MM.1S (cell line): ENCODE results near the gene FBXW5.

Source experiments
- EZH2 ChIP-seq: fragments of 300-600 bp; sonication (generic); optimal IDR thresholded peaks from 2 replicates; pipeline ENCODE3; 2017; ENCODE audit warnings: low read depth, mild to moderate bottlenecking, antibody characterized with exemption, low read length, mixed read lengths
- TF ChIP-seq, protein P1 (sequence below): fragments of 300-600 bp; sonication (generic); IDR thresholded peaks from 2 replicates; pipeline ENCODE4 v1.5.1; 2016; ENCODE audit warnings: antibody characterized with exemption, low read length, mixed read lengths

DNA sequence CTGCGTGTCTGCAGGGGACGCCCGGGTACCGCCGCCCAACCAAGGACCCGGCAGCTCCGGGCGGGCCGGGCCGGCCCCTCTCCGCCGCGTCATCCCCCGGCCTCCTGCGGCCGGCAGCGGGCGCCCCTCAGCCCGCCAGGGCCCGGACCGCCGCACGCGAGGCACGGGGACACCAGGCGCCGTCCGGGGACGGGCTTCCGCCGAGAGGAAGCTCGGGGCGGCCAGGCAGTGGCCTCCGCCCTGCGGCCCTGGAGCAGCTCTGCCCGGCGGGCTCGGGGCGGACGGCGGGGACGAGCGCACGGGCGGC lies 373 bp downstream of the FBXW5 start:
- TF ChIP-seq, protein P1, sequence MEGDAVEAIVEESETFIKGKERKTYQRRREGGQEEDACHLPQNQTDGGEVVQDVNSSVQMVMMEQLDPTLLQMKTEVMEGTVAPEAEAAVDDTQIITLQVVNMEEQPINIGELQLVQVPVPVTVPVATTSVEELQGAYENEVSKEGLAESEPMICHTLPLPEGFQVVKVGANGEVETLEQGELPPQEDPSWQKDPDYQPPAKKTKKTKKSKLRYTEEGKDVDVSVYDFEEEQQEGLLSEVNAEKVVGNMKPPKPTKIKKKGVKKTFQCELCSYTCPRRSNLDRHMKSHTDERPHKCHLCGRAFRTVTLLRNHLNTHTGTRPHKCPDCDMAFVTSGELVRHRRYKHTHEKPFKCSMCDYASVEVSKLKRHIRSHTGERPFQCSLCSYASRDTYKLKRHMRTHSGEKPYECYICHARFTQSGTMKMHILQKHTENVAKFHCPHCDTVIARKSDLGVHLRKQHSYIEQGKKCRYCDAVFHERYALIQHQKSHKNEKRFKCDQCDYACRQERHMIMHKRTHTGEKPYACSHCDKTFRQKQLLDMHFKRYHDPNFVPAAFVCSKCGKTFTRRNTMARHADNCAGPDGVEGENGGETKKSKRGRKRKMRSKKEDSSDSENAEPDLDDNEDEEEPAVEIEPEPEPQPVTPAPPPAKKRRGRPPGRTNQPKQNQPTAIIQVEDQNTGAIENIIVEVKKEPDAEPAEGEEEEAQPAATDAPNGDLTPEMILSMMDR: no peak
- TF ChIP-seq EZH2: no peak
